IPS-18a (cell line): ENCODE data around the gene TEN1.

Source experiments
- H3K27ac ChIP-seq: one replicate; pipeline ENCODE4 v1.5.1; 2013; ENCODE audit warnings: low read length
- H3K27me3 ChIP-seq: one replicate; pipeline ENCODE4 v1.6.1; 2013; ENCODE audit warnings: mild to moderate bottlenecking, low read length; ENCODE audit not compliant: control insufficient read depth, insufficient read depth
- H3K36me3 ChIP-seq: one replicate; pipeline ENCODE4 v1.6.1; 2013; ENCODE audit warnings: low read depth, low read length; ENCODE audit not compliant: control insufficient read depth
- H3K4me1 ChIP-seq: one replicate; pipeline ENCODE4 v1.6.1; 2013; ENCODE audit warnings: low read depth, low read length; ENCODE audit not compliant: control insufficient read depth
- H3K4me3 ChIP-seq: one replicate; pipeline ENCODE4 v1.5.1; 2013; ENCODE audit warnings: low read length
- H3K9ac ChIP-seq: one replicate; pipeline ENCODE4 v1.6.1; 2013; ENCODE audit warnings: mild to moderate bottlenecking, low read length, moderate library complexity
- H3K9me3 ChIP-seq: one replicate; pipeline ENCODE4 v1.6.1; 2013; ENCODE audit warnings: low read depth, low read length; ENCODE audit not compliant: control insufficient read depth

TEN1 gene

DNA sequence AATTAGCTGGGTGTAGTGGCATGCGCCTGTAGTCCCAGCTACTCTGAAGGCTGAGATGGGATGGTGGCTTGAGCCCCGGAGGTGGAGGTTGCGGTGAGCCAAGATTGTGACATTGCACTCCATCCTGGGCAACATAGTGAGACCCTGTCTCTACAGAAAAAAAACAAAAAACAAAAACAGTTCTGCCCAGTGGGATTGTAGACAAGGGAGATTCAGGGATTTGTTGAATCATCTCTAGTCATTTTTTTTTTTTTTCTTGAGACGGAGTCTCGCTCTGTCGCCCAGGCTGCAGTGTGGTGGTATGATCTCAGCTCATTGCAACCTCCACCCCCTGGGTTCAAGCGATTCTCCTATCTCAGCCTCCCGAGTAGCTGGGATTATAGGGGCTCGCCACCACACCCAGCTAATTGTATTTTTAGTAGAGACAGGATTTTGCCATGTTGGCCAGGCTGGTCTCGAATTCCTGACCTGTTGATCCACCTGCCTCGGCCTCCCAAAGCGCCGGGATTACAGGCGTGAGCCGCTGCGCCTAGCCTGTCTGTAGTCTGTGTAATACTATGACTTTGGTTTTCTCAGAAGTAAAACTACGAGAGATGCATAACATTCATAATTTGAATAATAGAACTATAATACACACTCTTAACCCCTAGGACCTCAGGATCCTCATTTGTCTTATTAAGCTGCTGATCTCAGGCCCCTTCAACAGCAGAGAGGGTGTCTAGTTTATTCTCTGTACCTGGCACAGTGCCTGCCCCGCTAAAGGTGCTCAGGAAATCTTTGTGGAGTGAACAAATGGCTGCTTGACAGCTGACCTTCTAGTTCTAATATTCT is 1.4 kb downstream of the TEN1 start:
- H3K9ac ChIP-seq, result peak overlapping the region; percentile 95
- H3K4me1 ChIP-seq, result peaks cover 25% of the 10 kb centered on the region
- peaks cover 4% of the 10 kb centered on the region for H3K36me3 ChIP-seq
- H3K4me3 ChIP-seq, result peak overlapping the region; percentile 89
- H3K27ac ChIP-seq, result peak overlapping the region; percentile 85
- H3K27me3 ChIP-seq, result no peaks in the 10 kb centered on the region
- no peaks in the 10 kb centered on the region for H3K9me3 ChIP-seq

DNA sequence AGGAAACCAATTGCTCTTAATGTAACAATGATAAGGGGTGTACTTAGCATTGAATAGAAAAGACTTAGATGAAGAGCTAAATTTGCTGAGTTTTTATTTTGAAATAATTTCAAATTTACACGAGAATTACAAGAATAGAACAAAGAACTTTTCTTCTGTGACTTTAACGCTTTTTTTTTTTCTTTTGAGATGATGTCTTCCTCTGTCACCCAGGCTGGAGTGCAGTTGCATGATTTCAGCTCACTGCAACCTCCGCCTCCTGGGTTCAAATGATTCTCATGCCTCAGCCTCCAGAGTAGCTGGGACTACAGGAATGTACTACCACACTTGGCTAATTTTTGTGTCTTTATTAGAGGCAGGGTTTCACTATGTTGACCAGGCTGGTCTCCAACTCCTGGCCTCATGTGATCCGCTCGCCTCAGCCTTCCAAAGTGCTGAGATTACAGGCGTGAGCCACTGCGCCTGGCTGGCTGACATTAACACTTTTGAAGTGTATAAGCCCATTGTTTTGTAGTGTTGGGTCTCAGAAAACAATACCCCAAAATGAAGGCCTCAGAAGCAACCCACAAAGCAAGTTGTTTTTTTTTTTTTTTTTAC is 2.1 kb downstream of the TEN1 start:
- Histone ChIP-seq H3K9me3 (no peaks in the 10 kb centered on the region), H3K4me1 (peaks cover 25% of the 10 kb centered on the region), H3K4me3 (no peak overlapping the region), H3K36me3 (peaks cover 4% of the 10 kb centered on the region), H3K27ac (no peak overlapping the region), H3K9ac (no peak overlapping the region), H3K27me3 (no peaks in the 10 kb centered on the region)

DNA sequence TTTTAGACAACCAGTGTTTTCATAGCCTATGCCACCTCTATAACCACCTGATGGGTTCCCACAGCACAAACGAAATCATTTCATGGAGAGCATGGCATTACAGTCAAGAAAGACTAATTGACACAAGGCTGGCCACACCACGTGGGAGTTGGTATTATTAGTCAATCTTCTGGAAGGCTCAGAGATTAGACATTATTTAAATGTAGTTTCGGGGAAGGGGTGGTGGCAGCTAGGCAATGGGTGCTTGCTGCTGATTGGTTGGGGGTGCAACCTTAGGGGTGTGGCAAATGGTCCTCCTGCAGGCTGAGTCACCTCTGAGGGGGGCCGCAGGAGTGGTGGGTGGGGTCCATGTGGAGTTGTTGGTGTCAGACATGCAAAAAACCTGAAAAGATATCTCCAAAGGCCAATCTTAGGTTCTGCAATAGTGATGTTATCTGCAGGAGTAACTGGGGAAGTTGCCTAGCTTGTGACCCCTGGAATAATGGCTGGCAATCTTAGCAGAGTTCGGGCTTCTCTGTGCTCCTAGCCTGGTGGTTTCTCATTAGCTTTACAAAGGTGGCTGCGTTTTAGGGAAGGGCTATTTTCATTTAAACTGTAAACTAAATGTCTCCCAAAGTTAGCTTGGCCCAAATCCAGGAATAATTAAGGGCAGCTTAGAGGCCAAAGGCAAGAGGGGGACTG is 4.6 kb downstream of the TEN1 start:
- H3K36me3 ChIP-seq, result no peaks in the 10 kb centered on the region
- H3K27ac ChIP-seq, result peak overlapping the region; percentile 27
- H3K4me3 ChIP-seq, result peak overlapping the region; percentile 42
- no peaks in the 10 kb centered on the region for H3K9me3 ChIP-seq
- H3K9ac ChIP-seq, result peak overlapping the region; percentile 32
- H3K4me1 ChIP-seq, result peaks cover 25% of the 10 kb centered on the region
- no peaks in the 10 kb centered on the region for H3K27me3 ChIP-seq

DNA sequence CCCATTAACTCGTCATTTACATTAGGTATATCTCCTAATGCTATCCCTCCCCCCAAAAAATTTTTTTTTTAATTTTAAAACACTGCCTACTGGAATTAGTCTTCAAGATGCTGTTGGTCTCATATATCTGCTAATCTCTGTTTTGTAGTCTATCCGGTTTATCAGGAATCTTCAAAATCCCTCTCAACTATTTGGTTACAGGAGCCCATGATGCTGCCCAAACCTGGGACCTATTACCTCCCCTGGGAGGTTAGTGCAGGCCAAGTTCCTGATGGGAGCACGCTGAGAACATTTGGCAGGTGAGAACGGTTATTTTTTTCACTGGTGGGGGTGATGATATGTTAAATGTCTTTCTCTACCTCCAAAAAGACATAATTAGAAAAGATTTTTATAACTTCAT is 6.9 kb downstream of the TEN1 start:
- H3K27ac ChIP-seq, result no peak overlapping the region
- no peaks in the 10 kb centered on the region for H3K9me3 ChIP-seq
- no peaks in the 10 kb centered on the region for H3K27me3 ChIP-seq
- no peak overlapping the region for H3K4me3 ChIP-seq
- no peaks in the 10 kb centered on the region for H3K36me3 ChIP-seq
- H3K4me1 ChIP-seq, result peaks cover 14% of the 10 kb centered on the region
- H3K9ac ChIP-seq, result no peak overlapping the region

DNA sequence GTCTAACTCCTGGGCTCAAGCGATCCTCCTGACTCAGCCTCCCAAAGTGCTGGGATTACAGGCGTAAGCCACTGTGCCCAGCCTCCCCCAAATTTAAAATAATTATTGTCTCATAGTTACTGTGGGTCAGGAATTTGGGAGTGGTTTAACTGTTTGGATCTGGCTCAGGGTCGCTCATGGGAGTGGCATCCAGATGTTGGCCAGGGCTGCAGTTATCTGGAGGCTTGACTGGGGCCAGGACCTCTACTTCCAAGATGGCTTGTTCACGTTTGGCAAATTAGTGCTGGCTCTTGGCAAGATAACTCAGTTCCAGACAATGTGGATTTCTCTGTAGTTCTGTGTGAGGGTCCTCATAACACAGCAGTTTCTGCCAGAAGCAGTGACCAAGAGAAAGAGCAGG is 8.0 kb downstream of the TEN1 start:
- Histone ChIP-seq H3K27me3 (no peaks in the 10 kb centered on the region), H3K4me3 (no peak overlapping the region), H3K9ac (no peak overlapping the region), H3K27ac (no peak overlapping the region), H3K4me1 (peaks cover 13% of the 10 kb centered on the region), H3K9me3 (no peaks in the 10 kb centered on the region), H3K36me3 (peaks cover 9% of the 10 kb centered on the region)

DNA sequence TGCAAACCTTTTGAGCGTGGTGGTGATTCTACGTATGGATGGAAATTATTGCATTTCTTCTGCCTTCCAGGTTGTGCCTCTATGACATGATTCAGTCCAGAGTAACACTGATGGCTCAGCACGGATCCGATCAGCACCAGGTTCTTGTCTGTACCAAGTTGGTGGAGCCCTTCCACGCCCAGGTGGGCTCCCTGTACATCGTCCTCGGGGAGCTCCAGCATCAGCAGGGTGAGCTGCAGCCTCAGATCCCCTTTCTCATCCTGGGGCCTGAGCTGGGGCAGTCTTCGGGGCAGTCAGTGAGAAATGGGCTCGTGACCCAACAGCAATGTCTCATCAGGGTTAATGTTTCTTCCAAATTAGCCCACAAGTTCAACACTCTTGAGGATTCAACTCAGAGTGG is 12.4 kb downstream of the TEN1 start:
- peaks cover 13% of the 10 kb centered on the region for H3K36me3 ChIP-seq
- H3K4me3 ChIP-seq, result no peak overlapping the region
- H3K27ac ChIP-seq, result no peak overlapping the region
- no peaks in the 10 kb centered on the region for H3K27me3 ChIP-seq
- H3K9me3 ChIP-seq, result no peaks in the 10 kb centered on the region
- H3K4me1 ChIP-seq, result no peaks in the 10 kb centered on the region
- H3K9ac ChIP-seq, result no peak overlapping the region

DNA sequence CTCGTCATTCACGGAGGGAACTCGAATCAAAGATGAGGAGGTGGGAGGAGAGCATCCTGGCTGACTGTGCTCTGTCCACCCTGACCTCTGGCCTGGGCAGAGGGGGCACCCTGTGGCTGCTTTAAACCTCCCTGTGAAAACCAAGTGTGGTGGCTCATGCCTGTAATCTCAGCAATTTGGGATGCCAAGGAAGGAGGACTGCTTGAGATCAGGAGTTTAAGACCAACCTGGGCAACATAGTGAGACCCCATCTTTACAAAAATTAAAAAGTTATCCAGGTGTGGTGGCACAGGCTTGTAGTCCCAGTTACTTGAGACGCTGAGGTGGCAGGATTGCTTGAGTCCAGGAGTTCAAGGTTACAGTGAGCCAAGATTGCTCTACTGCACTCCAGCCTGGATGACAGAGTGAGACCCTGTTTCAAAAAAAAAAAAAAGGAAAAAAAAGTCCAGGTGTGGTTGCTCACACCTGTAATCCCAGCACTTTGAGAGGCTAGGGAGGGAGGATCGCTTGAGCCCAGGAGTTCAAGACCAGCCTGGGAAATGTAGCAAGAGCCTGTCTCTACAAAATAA is 15.8 kb downstream of the TEN1 start:
- no peak overlapping the region for H3K9ac ChIP-seq
- H3K27ac ChIP-seq, result no peak overlapping the region
- H3K4me1 ChIP-seq, result no peaks in the 10 kb centered on the region
- no peaks in the 10 kb centered on the region for H3K9me3 ChIP-seq
- H3K27me3 ChIP-seq, result no peaks in the 10 kb centered on the region
- peaks cover 13% of the 10 kb centered on the region for H3K36me3 ChIP-seq
- no peak overlapping the region for H3K4me3 ChIP-seq

DNA sequence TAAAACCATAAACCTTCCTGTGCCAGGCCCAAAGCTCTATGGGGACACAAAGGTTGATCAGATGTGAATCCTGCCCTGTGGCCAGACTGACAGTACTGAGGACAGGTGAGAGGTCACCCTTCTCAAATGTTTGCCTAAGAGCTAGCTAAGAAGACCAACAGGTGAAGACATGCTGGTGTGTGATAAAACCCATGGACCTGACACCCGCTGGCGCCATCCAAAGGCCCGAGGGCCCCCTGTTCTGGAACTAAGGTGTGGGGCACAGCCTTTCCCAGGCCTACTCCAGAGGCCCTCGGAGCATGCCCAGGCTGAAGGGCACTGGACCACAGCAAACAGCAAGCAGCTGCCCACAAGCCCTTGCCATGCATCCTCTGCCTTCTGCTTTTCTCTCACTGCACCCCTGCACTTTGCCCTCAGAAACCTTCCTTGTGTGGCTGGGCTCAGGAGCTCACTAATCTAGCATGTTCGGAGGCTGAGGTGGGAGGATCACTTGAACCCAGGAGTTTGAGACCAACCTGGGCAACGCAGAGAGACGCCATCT is 16.4 kb downstream of the TEN1 start:
- H3K9ac ChIP-seq, result no peak overlapping the region
- no peaks in the 10 kb centered on the region for H3K27me3 ChIP-seq
- no peak overlapping the region for H3K27ac ChIP-seq
- H3K36me3 ChIP-seq, result peaks cover 13% of the 10 kb centered on the region
- H3K4me3 ChIP-seq, result no peak overlapping the region
- no peaks in the 10 kb centered on the region for H3K9me3 ChIP-seq
- no peaks in the 10 kb centered on the region for H3K4me1 ChIP-seq

DNA sequence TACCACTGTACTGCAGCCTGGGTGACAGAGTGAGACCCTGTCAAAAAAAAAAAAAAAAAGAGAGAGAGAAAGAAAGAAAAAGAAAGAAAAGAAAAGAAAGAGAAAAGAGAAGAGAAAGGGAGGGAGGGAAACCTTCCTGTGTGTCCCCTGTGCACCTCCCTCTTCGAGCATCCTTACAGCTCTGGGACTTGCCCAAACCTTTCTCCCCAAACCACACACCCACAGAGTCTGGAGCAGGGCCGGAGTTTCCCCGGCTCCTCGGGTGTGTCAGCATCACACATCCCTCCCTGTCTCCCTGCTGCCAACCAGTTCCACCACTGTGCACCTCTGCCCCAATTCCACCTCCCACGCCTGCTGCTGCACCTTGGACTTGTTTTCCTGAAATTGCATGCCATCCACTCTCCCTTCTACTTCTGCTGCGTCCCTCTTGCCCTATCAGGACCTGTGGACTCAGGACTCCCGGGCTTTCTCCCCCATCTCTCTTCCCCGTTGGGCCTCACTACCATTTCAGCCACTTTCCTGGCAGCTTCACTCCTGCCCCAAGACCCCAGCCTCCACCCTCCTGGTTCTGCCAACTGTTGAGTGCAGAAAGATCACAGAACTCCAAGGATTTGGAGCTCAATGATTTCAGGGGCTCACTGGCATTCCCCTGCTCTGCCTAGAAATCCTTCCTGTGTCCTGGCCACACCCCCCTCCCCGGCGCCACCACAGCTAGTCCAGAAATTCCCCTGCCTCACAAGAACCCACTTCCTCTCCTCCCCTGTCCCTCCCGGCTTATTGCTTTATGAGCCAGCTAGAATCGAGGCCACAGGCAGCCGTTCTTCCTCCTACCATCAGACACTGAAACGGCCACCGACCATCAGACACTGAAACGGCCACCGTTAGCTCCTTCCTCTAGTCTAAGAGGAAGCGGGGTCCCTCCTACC is 17.9 kb downstream of the TEN1 start:
- no peaks in the 10 kb centered on the region for H3K27me3 ChIP-seq
- no peak overlapping the region for H3K27ac ChIP-seq
- H3K9ac ChIP-seq, result no peak overlapping the region
- H3K36me3 ChIP-seq, result peaks cover 5% of the 10 kb centered on the region
- H3K4me3 ChIP-seq, result no peak overlapping the region
- H3K4me1 ChIP-seq, result no peaks in the 10 kb centered on the region
- H3K9me3 ChIP-seq, result no peaks in the 10 kb centered on the region

DNA sequence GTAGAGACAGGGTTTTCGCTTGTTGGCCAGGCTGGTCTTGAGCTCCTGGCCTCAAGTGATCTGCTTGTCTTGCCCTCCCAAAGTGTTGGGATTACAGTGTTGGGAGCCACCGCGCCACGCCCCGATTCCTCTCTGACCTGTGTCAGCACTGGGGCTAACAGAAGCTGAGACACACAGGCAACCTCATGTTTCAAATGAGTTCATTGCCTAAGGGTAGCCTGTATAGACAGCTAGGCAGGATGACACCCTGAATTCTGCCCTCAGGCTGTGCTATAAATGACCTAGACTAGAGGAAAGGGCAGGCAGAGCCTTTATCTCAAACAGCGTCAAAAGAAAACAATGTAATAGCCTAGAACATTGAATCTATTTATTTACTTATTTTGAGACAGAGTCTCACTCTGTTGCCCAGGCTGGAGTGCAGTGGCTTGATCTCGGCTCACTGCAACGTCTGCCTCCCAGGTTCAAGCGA is 19.3 kb downstream of the TEN1 start:
- Histone ChIP-seq H3K4me1 (no peaks in the 10 kb centered on the region), H3K4me3 (no peak overlapping the region), H3K27ac (no peak overlapping the region), H3K36me3 (peaks cover 4% of the 10 kb centered on the region), H3K27me3 (no peaks in the 10 kb centered on the region), H3K9me3 (no peaks in the 10 kb centered on the region), H3K9ac (no peak overlapping the region)
